Activated B cell treated with CpG ODN at 0.5 μM for 24 hours (primary cell): ENCODE data around the gene SLC22A12. TPM values are rescaled to one million over a fixed set of nuclear protein-coding genes. Genes with fewer than 3 reads are reported as not detected.

Experiments used
- ATAC-seq: fragments of 200-7000 bp; cut with Tn5 transposase; one replicate; pipeline ENCODE4 v1.10.0; 2021; ENCODE audit warnings: low read depth, mild to moderate bottlenecking, moderate library complexity
- CTCF ChIA-PET: fragments of 350-600 bp; sonication (Branson Sonifier 250); formaldehyde crosslinking; loops from one replicate; lab custom pipeline; 2021; ENCODE audit warnings: antibody characterized with exemption; lab: Charles Lee
- POLR2A ChIA-PET: fragments of 350-600 bp; sonication (Branson Sonifier 250); formaldehyde crosslinking; loops from one replicate; lab custom pipeline; 2021; ENCODE audit warnings: antibody characterized with exemption; lab: Charles Lee
- DNase-seq: peaks from one replicate; pipeline ENCODE4 v3.0.0; 2022
- H3K27ac Mint-ChIP-seq: one replicate; pipeline ENCODE4 v1.8.0; 2020; ENCODE audit warnings: mixed read lengths
- H3K27me3 Mint-ChIP-seq: one replicate; pipeline ENCODE4 v1.8.0; 2021; ENCODE audit warnings: mixed read lengths
- H3K36me3 Mint-ChIP-seq: one replicate; pipeline ENCODE4 v1.8.0; 2021; ENCODE audit warnings: low read depth, mixed read lengths
- H3K4me1 Mint-ChIP-seq: one replicate; pipeline ENCODE4 v1.8.0; 2021; ENCODE audit warnings: mixed read lengths
- H3K4me3 Mint-ChIP-seq: one replicate; pipeline ENCODE4 v1.8.0; 2020; ENCODE audit warnings: mild to moderate bottlenecking, mixed read lengths
- H3K9me3 Mint-ChIP-seq: one replicate; pipeline ENCODE4 v1.8.0; 2020; ENCODE audit warnings: mixed read lengths
- CTCF ChIP-seq: fragments of 200-600 bp; IDR thresholded peaks from one replicate; pipeline ENCODE4 v1.8.0; 2022; ENCODE audit warnings: antibody characterized with exemption, mild to moderate bottlenecking
- intact Hi-C: fragments of 100-400 bp; cut with micrococcal nuclease; formaldehyde crosslinking; loops from one replicate; pipeline ENCODE4 v1.15.1; 2024
- total RNA-seq: library from RNA; stranded (reverse); gene quantifications from 2 replicates; pipeline ENCODE4 v1.2.3, GENCODE V29; 2022

The SLC22A12 gene
- total RNA-seq, 1 donor from 2014 or later, result not detected

- Mint-ChIP-seq H3K9me3 (no peaks in the 10 kb centered on the region), H3K36me3 (no peaks in the 10 kb centered on the region), H3K27me3 (peaks cover 5% of the 10 kb centered on the region), H3K4me3 (no peak overlapping the region), H3K27ac (no peak overlapping the region), H3K4me1 (no peaks in the 10 kb centered on the region)
- intact Hi-C loops, result no loop called here
- ATAC-seq (no peak), DNase-seq (no peak)
- ChIA-PET POLR2A (no interaction called here), CTCF (no interaction called here)
- no peak for TF ChIP-seq CTCF
Measured at GRCh38 chr11:64606796-64607380, 15.9 kb downstream of the SLC22A12 start.

- intact Hi-C loops, result no loop called here
- POLR2A ChIA-PET, result no interaction called here
- CTCF ChIA-PET, result no interaction called here
- no peaks in the 10 kb centered on the region for H3K9me3 Mint-ChIP-seq
- no peak overlapping the region for H3K4me3 Mint-ChIP-seq
- ATAC-seq, result no peak
- H3K27me3 Mint-ChIP-seq, result peaks cover 6% of the 10 kb centered on the region
- H3K27ac Mint-ChIP-seq, result no peak overlapping the region
- DNase-seq, result no peak
- H3K36me3 Mint-ChIP-seq, result no peaks in the 10 kb centered on the region
- TF ChIP-seq CTCF, result no peak
- no peaks in the 10 kb centered on the region for H3K4me1 Mint-ChIP-seq
Measured at GRCh38 chr11:64607381-64607985, 16.5 kb downstream of the SLC22A12 start.

GRCh38 chr11:64608046-64608445 is 17.0 kb downstream of the SLC22A12 start:
- Mint-ChIP-seq H3K27ac (no peak overlapping the region), H3K36me3 (no peaks in the 10 kb centered on the region), H3K27me3 (peaks cover 10% of the 10 kb centered on the region), H3K9me3 (no peaks in the 10 kb centered on the region), H3K4me1 (no peaks in the 10 kb centered on the region), H3K4me3 (no peak overlapping the region)
- DNase-seq (no peak), ATAC-seq (no peak)
- no peak for TF ChIP-seq CTCF
- ChIA-PET POLR2A (no interaction called here), CTCF (no interaction called here)
- intact Hi-C loops, result no loop called here

GRCh38 chr11:64608636-64609035 is 17.6 kb downstream of the SLC22A12 start:
- Mint-ChIP-seq H3K36me3 (no peaks in the 10 kb centered on the region), H3K27ac (no peak overlapping the region), H3K4me3 (no peak overlapping the region), H3K27me3 (peaks cover 10% of the 10 kb centered on the region), H3K4me1 (no peaks in the 10 kb centered on the region), H3K9me3 (no peaks in the 10 kb centered on the region)
- POLR2A ChIA-PET, result no interaction called here
- CTCF ChIA-PET, result no interaction called here
- ATAC-seq (no peak), DNase-seq (no peak)
- no peak for TF ChIP-seq CTCF
- intact Hi-C loops, result no loop called here

- Mint-ChIP-seq H3K4me1 (no peaks in the 10 kb centered on the region), H3K4me3 (no peak overlapping the region), H3K9me3 (no peaks in the 10 kb centered on the region), H3K36me3 (no peaks in the 10 kb centered on the region), H3K27ac (no peak overlapping the region), H3K27me3 (peaks cover 10% of the 10 kb centered on the region)
- DNase-seq (no peak), ATAC-seq (no peak)
- intact Hi-C loops, result no loop called here
- POLR2A ChIA-PET, result no interaction called here
- CTCF ChIA-PET, result no interaction called here
- no peak for TF ChIP-seq CTCF
Measured at GRCh38 chr11:64609436-64610047, 18.5 kb downstream of the SLC22A12 start.
